ENCODE data around the gene TRAPPC6A.

Gene TRAPPC6A

GRCh38 chr19:45166723-45167252, 11.2 kb downstream of the TRAPPC6A start:
- no peak for DNase-seq (ENCODE audit: low read depth, low spot score)
- H3K4me3 ChIP-seq (ENCODE audit: low read length) = no peak overlapping the region

- no peak for DNase-seq (ENCODE audit: low read depth, low spot score)
Measured at GRCh38 chr19:45164577-45165335, 13.3 kb downstream of the TRAPPC6A start.

GRCh38 chr19:45163751-45164460, 14.1 kb downstream of the TRAPPC6A start:
- DNase-seq (ENCODE audit: low read depth, low spot score) = no peak
- H3K4me3 ChIP-seq (ENCODE audit: low read length) = no peak overlapping the region

More at GRCh38 chr19:45164577-45165335, 13.3 kb downstream of the TRAPPC6A start:
- no peak overlapping the region for H3K4me3 ChIP-seq (ENCODE audit: low read length)

GRCh38 chr19:45163156-45163555, 14.9 kb downstream of the TRAPPC6A start:
- DNase-seq (ENCODE audit: low read depth, low spot score) = no peak
- H3K4me3 ChIP-seq (ENCODE audit: low read length) = no peak overlapping the region

- DNase-seq (ENCODE audit: low read depth, low spot score) = no peak
- H3K4me3 ChIP-seq (ENCODE audit: low read length) = no peak overlapping the region
Measured at GRCh38 chr19:45162608-45163143, 15.4 kb downstream of the TRAPPC6A start.

GRCh38 chr19:45161738-45162607, 16.1 kb downstream of the TRAPPC6A start:
- no peak overlapping the region for H3K4me3 ChIP-seq (ENCODE audit: low read length)
- no peak for DNase-seq (ENCODE audit: low read depth, low spot score)

- no peak within 1 kb of the TSS for H3K4me3 ChIP-seq (ENCODE audit: low read length)
- no peak for DNase-seq (ENCODE audit: low read depth, low spot score)
Measured at GRCh38 chr19:45160870-45161737, 16.9 kb downstream of the TRAPPC6A start, which contains the start of gene NKPD1. Gene NKPD1, minus strand, starts transcription at chr19:45160982. Its CDS starts 832 bp downstream, at chr19:45160150.

- no peak for DNase-seq (ENCODE audit: low read depth, low spot score)
- H3K4me3 ChIP-seq (ENCODE audit: low read length) = no peak overlapping the region
Measured at GRCh38 chr19:45159971-45160324, 18.1 kb downstream of the TRAPPC6A start.

GRCh38 chr19:45159210-45159970, 18.6 kb downstream of the TRAPPC6A start:
- DNase-seq (ENCODE audit: low read depth, low spot score) = no peak
- no peak overlapping the region for H3K4me3 ChIP-seq (ENCODE audit: low read length)

- DNase-seq (ENCODE audit: low read depth, low spot score) = no peak
- no peak overlapping the region for H3K4me3 ChIP-seq (ENCODE audit: low read length)
Measured at GRCh38 chr19:45158503-45159209, 19.4 kb downstream of the TRAPPC6A start.

GRCh38 chr19:45156751-45157150, 21.3 kb downstream of the TRAPPC6A start:
- DNase-seq (ENCODE audit: low read depth, low spot score) = no peak
- no peak overlapping the region for H3K4me3 ChIP-seq (ENCODE audit: low read length)

GRCh38 chr19:45156011-45156630, 21.9 kb downstream of the TRAPPC6A start:
- H3K4me3 ChIP-seq (ENCODE audit: low read length) = no peak overlapping the region
- no peak for DNase-seq (ENCODE audit: low read depth, low spot score)

GRCh38 chr19:45154064-45154827, 23.8 kb downstream of the TRAPPC6A start:
- no peak overlapping the region for H3K4me3 ChIP-seq (ENCODE audit: low read length)
- DNase-seq (ENCODE audit: low read depth, low spot score) = no peak

GRCh38 chr19:45153339-45154063, 24.5 kb downstream of the TRAPPC6A start:
- no peak overlapping the region for H3K4me3 ChIP-seq (ENCODE audit: low read length)
- no peak for DNase-seq (ENCODE audit: low read depth, low spot score)

Measured in Jurkat, Clone E6-1 (cell line).